ENCODE results near the gene TMEM178B.

DNA sequence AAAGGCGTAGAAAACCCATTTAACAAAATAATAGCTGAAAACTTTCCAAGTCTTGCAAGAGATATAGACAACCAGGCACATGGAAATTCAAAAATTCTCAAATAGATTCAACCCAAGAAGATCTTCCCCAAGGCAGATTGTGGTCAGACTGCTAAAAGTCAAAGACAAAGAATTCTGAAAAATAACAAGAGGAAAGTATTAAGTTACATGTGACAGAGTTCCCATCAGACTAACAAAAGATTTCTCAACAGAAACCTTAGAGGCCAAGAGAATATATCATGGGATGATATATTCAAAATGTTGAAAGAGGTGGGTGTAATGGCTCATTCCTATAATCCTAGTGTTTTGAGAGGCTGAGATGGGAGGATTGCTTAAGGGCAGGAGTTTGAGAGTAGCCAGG is 59.8 kb downstream of the TMEM178B start:
- TF ChIP-seq CTCF (IDR thresholded peaks at IDR 0.05): no peak
- no peak for TF ChIP-seq EZH2 (IDR thresholded peaks at IDR 0.05; ENCODE audit: borderline replicate concordance, insufficient read depth, low read depth, low read length, poor library complexity, severe bottlenecking)

Measured in B cell (primary cell).